Lung (tissue), 12 donors: Measurements from ENCODE around the gene SUV39H1. TPM values are rescaled to one million over a fixed set of nuclear protein-coding genes. Genes with fewer than 3 reads are reported as not detected.
"Not testable (repeated sequence)": the region's sequence is repeated elsewhere in the genome, so short reads cannot be mapped to it uniquely, and the experiment has no call there.

Experiments used
- ATAC-seq: fragments of 200-7000 bp; cut with Tn5 transposase; one replicate; pipeline ENCODE4 v1.9.1; 2020; ENCODE audit warnings: moderate number of reproducible peaks; ENCODE audit not compliant: insufficient read depth, low FRiP score
- DNase-seq, 3 donors: peaks; one replicate each; pipeline ENCODE4 v3.0.0-alpha.2; 2013 to 2017
- H3K27ac ChIP-seq, 2 donors: one replicate each; pipeline ENCODE4 v1.5.1; 2013; ENCODE audit warnings: mild to moderate bottlenecking in 2 of 2, moderate library complexity in 2 of 2, control low read depth in 1 of 2, inconsistent platforms in 1 of 2, low read depth in 1 of 2, low read length in 1 of 2
- H3K27me3 ChIP-seq, 3 donors: one replicate each; pipeline ENCODE4 v1.5.1; 2013; ENCODE audit warnings: low read length in 2 of 3; ENCODE audit not compliant: control insufficient read depth in 3 of 3, insufficient read depth in 3 of 3
- H3K36me3 ChIP-seq, 4 donors: one replicate each; pipeline ENCODE4 v1.5.1; 2013; ENCODE audit warnings: low read length in 4 of 4, mild to moderate bottlenecking in 1 of 4, moderate library complexity in 1 of 4; ENCODE audit not compliant: control insufficient read depth in 4 of 4, insufficient read depth in 4 of 4
- H3K4me1 ChIP-seq, 5 donors: one replicate each; pipeline ENCODE4 v1.5.1; 2013; ENCODE audit warnings: low read length in 5 of 5, mild to moderate bottlenecking in 2 of 5, moderate library complexity in 1 of 5; ENCODE audit not compliant: control insufficient read depth in 5 of 5, insufficient read depth in 5 of 5
- H3K4me3 ChIP-seq: one replicate; pipeline ENCODE4 v1.5.1; 2013; ENCODE audit warnings: mild to moderate bottlenecking, control low read depth, moderate library complexity
- H3K9ac ChIP-seq, 2 donors: one replicate each; pipeline ENCODE4 v1.5.1; 2013; ENCODE audit warnings: low read length in 2 of 2, control low read depth in 1 of 2; ENCODE audit not compliant: insufficient read depth in 1 of 2
- H3K9me3 ChIP-seq, 4 donors: one replicate each; pipeline ENCODE4 v1.5.1; 2013; ENCODE audit warnings: low read length in 3 of 4, mild to moderate bottlenecking in 1 of 4, moderate library complexity in 1 of 4; ENCODE audit not compliant: control insufficient read depth in 4 of 4, insufficient read depth in 3 of 4
- WGBS, 2 donors: extraction: QIAGEN DNeasy Blood & Tissue Kit; methylation state at CpG; one replicate each; pipeline ENCODE4 v1.1.7; 2013; 5-methylcytosine and 5-hydroxymethylcytosine counted together
- polyA plus RNA-seq, 2 donors: library from polyadenylated mRNA; stranded (reverse); fragments of 200-250 nt; gene quantifications; one replicate each; pipeline ENCODE4 v1.2.1, GENCODE V29; 2013
- total RNA-seq, 2 donors: library from RNA; depleted of rRNA in 1 of 2; stranded (reverse); fragments of >200 nt in 1 of 2; gene quantifications; one replicate each; pipeline ENCODE4 v1.2.1, GENCODE V29; 2014 to 2021
- TF ChIP-seq, protein P1 (sequence below): IDR thresholded peaks from 2 replicates; pipeline ENCODE4 v1.5.1; 2012; ENCODE audit warnings: mild to moderate bottlenecking; ENCODE audit errors: control extremely low read depth, extremely low read depth
- donor health status: control.
- donor health status: control.
- donor health status: Bipolar disorder and iron deficiency.
- donor health status: healthy.
- donor health status: DM: yes; HTN: yes; CAD: no.

SUV39H1 gene
- total and polyA plus RNA-seq, 4 donors = 2.4 to 6.8 (median 4.1) TPM

DNA sequence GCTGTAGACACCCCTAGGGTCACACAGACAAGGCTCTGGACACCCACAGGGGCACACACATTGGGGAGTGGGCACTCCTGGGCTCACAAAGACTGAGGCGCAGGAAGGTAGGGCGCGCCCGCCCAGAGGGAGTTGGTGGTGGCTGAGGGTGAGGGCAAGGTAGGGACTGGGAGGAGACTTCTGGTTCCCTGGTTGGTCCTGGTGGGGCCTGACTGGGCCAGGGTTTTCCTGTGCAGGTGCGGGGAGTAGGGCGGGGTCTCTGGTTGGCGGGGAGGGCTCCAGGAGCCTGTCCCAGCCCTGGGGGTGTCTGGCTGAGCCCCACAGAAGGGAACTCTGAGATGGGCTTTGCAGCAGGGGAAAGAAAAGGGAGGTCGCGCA, 19.7 kb upstream of the SUV39H1 start:
- TF ChIP-seq, protein P1, sequence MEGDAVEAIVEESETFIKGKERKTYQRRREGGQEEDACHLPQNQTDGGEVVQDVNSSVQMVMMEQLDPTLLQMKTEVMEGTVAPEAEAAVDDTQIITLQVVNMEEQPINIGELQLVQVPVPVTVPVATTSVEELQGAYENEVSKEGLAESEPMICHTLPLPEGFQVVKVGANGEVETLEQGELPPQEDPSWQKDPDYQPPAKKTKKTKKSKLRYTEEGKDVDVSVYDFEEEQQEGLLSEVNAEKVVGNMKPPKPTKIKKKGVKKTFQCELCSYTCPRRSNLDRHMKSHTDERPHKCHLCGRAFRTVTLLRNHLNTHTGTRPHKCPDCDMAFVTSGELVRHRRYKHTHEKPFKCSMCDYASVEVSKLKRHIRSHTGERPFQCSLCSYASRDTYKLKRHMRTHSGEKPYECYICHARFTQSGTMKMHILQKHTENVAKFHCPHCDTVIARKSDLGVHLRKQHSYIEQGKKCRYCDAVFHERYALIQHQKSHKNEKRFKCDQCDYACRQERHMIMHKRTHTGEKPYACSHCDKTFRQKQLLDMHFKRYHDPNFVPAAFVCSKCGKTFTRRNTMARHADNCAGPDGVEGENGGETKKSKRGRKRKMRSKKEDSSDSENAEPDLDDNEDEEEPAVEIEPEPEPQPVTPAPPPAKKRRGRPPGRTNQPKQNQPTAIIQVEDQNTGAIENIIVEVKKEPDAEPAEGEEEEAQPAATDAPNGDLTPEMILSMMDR = no peak
- Histone ChIP-seq H3K4me3 (peak overlapping the region; percentile 62), H3K36me3 (no peaks in the 10 kb centered on the region), H3K27ac (peak overlapping the region; percentile 87 to 91), H3K27me3 (no peaks in the 10 kb centered on the region), H3K9me3 (no peaks in the 10 kb centered on the region), H3K4me1 (peaks cover 0 to 3% (median 0%) of the 10 kb centered on the region in 5 donors), H3K9ac (no peak overlapping the region)
- ATAC-seq = no peak
- 3 to 32% methylated on average over 5 to 9 of the region's 9 CpGs for WGBS, 2 donors
- DNase-seq = no peak

DNA sequence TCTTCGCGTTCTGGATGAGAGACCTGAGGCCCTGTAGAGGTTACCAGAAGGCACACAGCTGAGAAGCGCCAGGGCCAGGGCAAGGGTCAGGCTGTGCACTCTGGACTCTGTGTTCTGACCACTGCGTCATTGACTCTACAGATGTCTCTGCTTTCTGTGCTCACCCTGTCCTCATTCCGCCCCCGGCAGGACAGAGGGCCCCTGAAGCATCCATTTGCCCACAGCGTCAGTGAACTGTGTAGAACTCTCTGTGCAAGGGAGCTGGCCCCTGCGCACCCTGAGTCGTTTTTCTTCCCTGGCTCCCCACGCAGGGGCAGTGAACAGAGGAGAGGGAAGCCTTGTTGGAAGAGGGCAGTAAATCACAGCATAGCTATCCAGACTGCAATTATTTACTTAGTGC, 19.0 kb upstream of the SUV39H1 start:
- DNase-seq = no peak
- ATAC-seq = no peak
- Histone ChIP-seq H3K27ac (peak overlapping the region in 1 of 2 donors; percentile 27), H3K36me3 (no peaks in the 10 kb centered on the region), H3K9me3 (no peaks in the 10 kb centered on the region), H3K27me3 (no peaks in the 10 kb centered on the region), H3K9ac (no peak overlapping the region), H3K4me1 (peaks cover 0 to 3% (median 0%) of the 10 kb centered on the region in 5 donors), H3K4me3 (no peak overlapping the region)
- 66 to 68% methylated on average over 10 of the region's 10 CpGs for WGBS, 2 donors
- TF ChIP-seq, protein P1 = no peak

DNA sequence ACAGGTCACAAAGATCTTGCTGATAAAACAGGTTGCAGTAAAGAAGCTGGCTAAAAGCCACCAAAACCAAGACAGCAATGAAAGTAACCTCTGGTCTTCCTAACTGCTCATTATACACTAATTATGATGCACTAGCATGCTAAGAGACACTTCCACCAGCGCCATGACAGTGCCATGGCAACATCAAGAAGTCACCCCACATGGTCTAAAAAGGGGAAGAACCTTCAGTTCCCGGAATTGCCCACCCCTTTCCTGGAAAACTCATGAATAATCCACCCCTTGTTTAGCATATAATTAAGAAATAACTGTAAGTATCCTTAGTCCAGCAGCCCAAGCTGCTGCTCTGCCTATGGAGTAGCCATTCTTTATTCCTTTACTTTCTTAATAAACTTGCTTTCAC, 16.1 kb upstream of the SUV39H1 start:
- H3K4me1 ChIP-seq, H3K9ac ChIP-seq, H3K27ac ChIP-seq, DNase-seq, H3K27me3 ChIP-seq, H3K36me3 ChIP-seq, ATAC-seq, H3K9me3 ChIP-seq, H3K4me3 ChIP-seq: not testable (repeated sequence)
- 14 to 19% methylated on average over 2 of the region's 2 CpGs for WGBS, 2 donors

DNA sequence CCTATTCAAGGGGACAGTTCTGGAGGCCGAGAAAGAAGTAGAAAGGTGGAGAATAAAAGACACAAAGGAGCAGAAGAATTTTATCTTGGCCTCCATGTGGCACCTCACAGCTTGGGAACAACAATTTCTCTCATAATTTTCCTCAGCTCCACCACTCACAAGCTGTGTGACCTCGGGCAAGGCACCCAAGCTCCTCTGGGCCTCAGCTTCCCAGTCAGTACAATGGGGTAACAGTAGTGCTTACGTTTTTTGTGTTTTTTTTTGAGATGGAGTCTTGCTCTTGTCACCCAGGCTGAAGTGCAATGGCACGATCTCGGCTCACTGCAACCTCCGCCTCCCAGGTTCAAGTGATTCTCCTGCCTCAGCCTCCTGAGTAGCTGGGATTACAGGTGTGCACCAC, 15.6 kb upstream of the SUV39H1 start:
- H3K9me3 ChIP-seq, H3K4me1 ChIP-seq, H3K27me3 ChIP-seq, DNase-seq, H3K4me3 ChIP-seq, ATAC-seq, H3K36me3 ChIP-seq, H3K9ac ChIP-seq, H3K27ac ChIP-seq: not testable (repeated sequence)
- WGBS, 2 donors = 77 to 91% methylated on average over 6 of the region's 6 CpGs
